IPS-15b (cell line): Measurements from ENCODE around the gene SGIP1.

Experiments used
- H3K27me3 ChIP-seq: one replicate; pipeline ENCODE4 v1.6.1; 2013; ENCODE audit warnings: low read length; ENCODE audit not compliant: control insufficient read depth, insufficient read depth
- H3K36me3 ChIP-seq: one replicate; pipeline ENCODE4 v1.6.1; 2013; ENCODE audit warnings: low read length; ENCODE audit not compliant: control insufficient read depth, insufficient read depth
- H3K4me1 ChIP-seq: one replicate; pipeline ENCODE4 v1.6.1; 2013; ENCODE audit warnings: mild to moderate bottlenecking, low read length; ENCODE audit not compliant: control insufficient read depth, insufficient read depth
- H3K4me3 ChIP-seq: one replicate; pipeline ENCODE4 v1.5.1; 2013; ENCODE audit warnings: low read depth, low read length
- H3K9ac ChIP-seq: one replicate; pipeline ENCODE4 v1.6.1; 2013; ENCODE audit warnings: low read depth, mild to moderate bottlenecking, low read length
- H3K9me3 ChIP-seq: one replicate; pipeline ENCODE4 v1.6.1; 2013; ENCODE audit warnings: mild to moderate bottlenecking, low read length; ENCODE audit not compliant: control insufficient read depth, insufficient read depth

Gene SGIP1

GRCh38 chr1:66525086-66525485 is 8.9 kb upstream of the SGIP1 start:
- no peaks in the 10 kb centered on the region for H3K4me1 ChIP-seq
- H3K9ac ChIP-seq, result no peak overlapping the region
- no peaks in the 10 kb centered on the region for H3K27me3 ChIP-seq
- no peaks in the 10 kb centered on the region for H3K9me3 ChIP-seq
- H3K36me3 ChIP-seq, result no peaks in the 10 kb centered on the region
- H3K4me3 ChIP-seq, result no peak overlapping the region

- Histone ChIP-seq H3K9ac (no peak overlapping the region), H3K36me3 (no peaks in the 10 kb centered on the region), H3K4me1 (no peaks in the 10 kb centered on the region), H3K27me3 (no peaks in the 10 kb centered on the region), H3K4me3 (no peak overlapping the region), H3K9me3 (no peaks in the 10 kb centered on the region)
These were observed 7.9 kb upstream of the SGIP1 start for GRCh38 chr1:66526036-66526435.

GRCh38 chr1:66526991-66527390 is 7.0 kb upstream of the SGIP1 start:
- peaks cover 5% of the 10 kb centered on the region for H3K27me3 ChIP-seq
- H3K9ac ChIP-seq, result no peak overlapping the region
- no peaks in the 10 kb centered on the region for H3K9me3 ChIP-seq
- H3K36me3 ChIP-seq, result no peaks in the 10 kb centered on the region
- no peaks in the 10 kb centered on the region for H3K4me1 ChIP-seq
- no peak overlapping the region for H3K4me3 ChIP-seq

DNA sequence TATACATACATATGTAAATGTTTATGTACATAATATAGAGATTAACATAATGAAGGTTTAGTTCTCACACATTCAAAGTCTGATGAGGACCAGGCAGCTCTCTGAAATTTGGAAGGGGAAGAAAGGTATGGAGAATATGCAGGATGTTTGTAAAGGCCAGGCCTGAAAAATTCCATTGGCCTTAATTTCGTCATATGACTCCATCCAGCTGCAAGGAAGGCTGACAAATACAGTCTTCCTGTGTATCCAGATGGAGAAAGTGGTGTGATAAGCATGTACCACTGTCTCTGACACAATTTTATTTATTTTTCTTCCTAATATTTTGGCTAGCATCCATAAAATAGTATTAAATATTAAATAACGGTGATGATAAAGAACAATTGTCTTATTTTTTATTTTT is 6.3 kb upstream of the SGIP1 start:
- Histone ChIP-seq H3K9me3 (no peaks in the 10 kb centered on the region), H3K36me3 (no peaks in the 10 kb centered on the region), H3K27me3 (peaks cover 12% of the 10 kb centered on the region), H3K9ac (no peak overlapping the region), H3K4me3 (no peak overlapping the region), H3K4me1 (no peaks in the 10 kb centered on the region)

- no peak overlapping the region for H3K9ac ChIP-seq
- no peaks in the 10 kb centered on the region for H3K36me3 ChIP-seq
- no peaks in the 10 kb centered on the region for H3K4me1 ChIP-seq
- H3K27me3 ChIP-seq, result peaks cover 15% of the 10 kb centered on the region
- no peak overlapping the region for H3K4me3 ChIP-seq
- no peaks in the 10 kb centered on the region for H3K9me3 ChIP-seq
These were observed 5.4 kb upstream of the SGIP1 start for GRCh38 chr1:66528580-66528979.

GRCh38 chr1:66532214-66532613 is 1.7 kb upstream of the SGIP1 start:
- peak overlapping the region; percentile 71 for H3K4me3 ChIP-seq
- no peaks in the 10 kb centered on the region for H3K9me3 ChIP-seq
- peaks cover 25% of the 10 kb centered on the region for H3K27me3 ChIP-seq
- no peak overlapping the region for H3K9ac ChIP-seq
- H3K36me3 ChIP-seq, result no peaks in the 10 kb centered on the region
- H3K4me1 ChIP-seq, result no peaks in the 10 kb centered on the region

DNA sequence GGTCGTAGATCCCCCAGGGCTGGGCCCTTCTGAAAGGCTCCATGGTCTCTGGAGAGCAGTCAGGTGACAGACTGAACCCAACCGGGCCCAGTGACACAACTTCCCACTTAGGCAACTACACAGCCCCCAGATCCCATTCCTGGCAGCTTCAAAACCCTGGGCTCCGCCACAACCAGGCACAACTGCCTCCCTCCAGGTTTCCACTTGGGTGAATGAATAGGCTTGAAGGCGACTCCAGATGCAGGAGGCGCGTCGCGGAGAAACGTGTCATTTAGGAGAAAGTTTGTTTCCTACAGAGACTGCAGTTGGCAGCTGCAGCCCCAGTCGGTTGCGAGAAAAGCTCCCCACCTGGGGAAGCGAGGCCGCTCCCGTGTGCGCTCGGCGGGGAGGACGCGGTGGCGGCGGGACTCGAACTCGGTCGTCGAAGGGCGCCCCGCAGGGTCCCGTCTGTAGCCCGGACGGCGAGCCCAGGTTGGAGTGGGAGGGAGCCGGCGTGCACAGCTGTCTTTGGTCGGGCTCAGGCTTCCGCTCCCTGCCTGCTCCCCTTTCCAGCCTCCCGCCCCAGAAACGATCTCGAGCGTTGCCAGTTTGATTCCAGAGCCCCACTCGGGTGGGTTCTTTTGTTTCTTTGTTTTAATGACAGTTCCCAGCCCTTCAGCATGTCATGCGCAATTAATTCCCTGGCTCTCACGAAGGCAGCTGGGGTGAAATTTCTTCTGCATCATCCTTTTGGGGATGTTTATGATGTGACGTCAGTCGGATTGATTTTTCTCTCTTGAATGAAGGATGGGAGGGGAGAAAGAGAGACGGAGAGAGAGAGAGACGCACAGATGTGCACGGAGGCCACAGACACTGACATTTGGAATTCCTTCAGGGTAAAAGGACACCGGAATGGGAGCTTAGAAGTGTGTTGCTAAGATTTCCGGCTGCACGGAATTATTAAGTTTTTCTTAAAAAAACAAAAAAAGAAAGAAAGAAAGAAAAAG is 862 bp upstream of the SGIP1 start:
- Histone ChIP-seq H3K9me3 (no peaks in the 10 kb centered on the region), H3K4me3 (peak overlapping the region; percentile 71), H3K9ac (no peak overlapping the region), H3K36me3 (no peaks in the 10 kb centered on the region), H3K27me3 (peaks cover 25% of the 10 kb centered on the region), H3K4me1 (no peaks in the 10 kb centered on the region)

DNA sequence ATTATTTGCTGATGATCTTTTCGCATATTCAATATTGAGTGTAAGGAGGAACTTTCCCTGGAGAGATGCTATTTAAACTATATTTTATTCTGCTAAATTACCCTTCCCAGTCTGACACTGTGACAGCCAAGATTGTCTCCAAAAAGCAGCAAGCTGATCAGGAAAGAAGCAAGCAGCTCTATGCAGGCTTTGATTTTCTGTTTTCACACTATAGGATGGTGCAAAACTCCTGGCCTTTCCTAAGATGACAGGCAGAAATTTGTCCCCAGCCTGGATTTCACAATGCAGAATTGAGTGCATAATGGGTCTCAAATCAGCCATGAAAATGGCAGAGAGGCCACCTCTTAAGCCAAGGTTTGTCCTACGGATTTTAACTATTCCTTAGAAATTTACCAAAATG is 1.1 kb downstream of the SGIP1 start:
- Histone ChIP-seq H3K9me3 (no peaks in the 10 kb centered on the region), H3K4me3 (no peak overlapping the region), H3K9ac (no peak overlapping the region)

DNA sequence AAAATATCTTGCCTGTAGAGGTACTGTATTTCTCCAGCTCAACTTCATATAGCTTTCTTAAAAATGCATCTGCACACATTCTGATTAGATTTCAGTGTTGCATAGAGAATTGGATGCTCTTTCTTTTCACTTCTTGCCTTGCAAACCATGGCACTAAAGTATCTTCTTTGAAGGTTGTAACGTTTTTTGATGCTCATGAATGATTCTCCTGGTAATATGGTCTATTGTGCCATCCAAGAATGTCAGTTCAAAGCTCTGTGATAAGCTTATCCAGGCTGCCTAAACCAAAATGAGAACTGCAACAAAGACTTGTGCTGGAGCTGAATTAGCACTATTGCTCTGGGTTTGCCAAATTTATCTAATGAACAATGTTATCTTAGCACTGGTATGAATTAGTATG is 1.9 kb downstream of the SGIP1 start:
- Histone ChIP-seq H3K4me3 (no peak overlapping the region), H3K9me3 (no peaks in the 10 kb centered on the region), H3K36me3 (no peaks in the 10 kb centered on the region), H3K9ac (no peak overlapping the region), H3K4me1 (peaks cover 6% of the 10 kb centered on the region), H3K27me3 (peaks cover 25% of the 10 kb centered on the region)

More for the DNA sequence above, 1.1 kb downstream of the SGIP1 start:
- Histone ChIP-seq H3K36me3 (no peaks in the 10 kb centered on the region), H3K4me1 (peaks cover 4% of the 10 kb centered on the region), H3K27me3 (peaks cover 25% of the 10 kb centered on the region)

DNA sequence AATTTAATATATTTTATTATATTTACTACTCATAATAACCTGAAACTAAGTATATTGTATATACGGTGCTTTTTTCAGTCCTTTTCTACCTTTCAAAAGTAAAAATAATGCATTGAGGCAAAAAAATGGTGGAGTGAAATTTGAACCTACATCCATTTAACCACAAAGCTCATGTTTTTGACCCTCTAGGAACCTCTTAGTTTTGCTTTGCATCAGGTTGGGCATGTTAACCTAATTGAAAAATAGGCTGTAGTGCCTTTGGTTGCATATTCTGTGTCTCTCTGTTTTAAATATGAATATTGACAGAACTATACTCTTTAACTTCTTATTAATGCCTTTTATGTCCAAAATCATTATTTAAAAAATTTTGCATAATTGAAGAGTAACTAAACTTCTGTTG is 3.8 kb downstream of the SGIP1 start:
- peaks cover 6% of the 10 kb centered on the region for H3K4me1 ChIP-seq
- no peaks in the 10 kb centered on the region for H3K36me3 ChIP-seq
- no peak overlapping the region for H3K9ac ChIP-seq
- peaks cover 12% of the 10 kb centered on the region for H3K27me3 ChIP-seq
- no peak overlapping the region for H3K4me3 ChIP-seq
- H3K9me3 ChIP-seq, result no peaks in the 10 kb centered on the region

GRCh38 chr1:66539491-66539890 is 5.5 kb downstream of the SGIP1 start:
- Histone ChIP-seq H3K4me1 (peaks cover 6% of the 10 kb centered on the region), H3K9me3 (no peaks in the 10 kb centered on the region), H3K9ac (no peak overlapping the region), H3K36me3 (no peaks in the 10 kb centered on the region), H3K4me3 (no peak overlapping the region), H3K27me3 (peaks cover 4% of the 10 kb centered on the region)

GRCh38 chr1:66540434-66541032 is 6.6 kb downstream of the SGIP1 start:
- Histone ChIP-seq H3K9me3 (no peaks in the 10 kb centered on the region), H3K27me3 (no peaks in the 10 kb centered on the region), H3K36me3 (no peaks in the 10 kb centered on the region), H3K4me1 (peaks cover 6% of the 10 kb centered on the region), H3K9ac (no peak overlapping the region), H3K4me3 (no peak overlapping the region)
